ENCODE data around the gene SPECC1.
"Not testable (repeated sequence)": the region's sequence is repeated elsewhere in the genome, so short reads cannot be mapped to it uniquely, and the experiment has no call there.

SPECC1 gene

GRCh38 chr17:20068445-20068844 is 59.3 kb downstream of the SPECC1 start:
- DNase-seq (ENCODE audit: low read depth): no peak

- DNase-seq (ENCODE audit: low read depth): no peak
Measured at GRCh38 chr17:20071824-20072691, 62.9 kb downstream of the SPECC1 start.

- DNase-seq (ENCODE audit: low read depth): no peak
Measured at GRCh38 chr17:20072692-20072992, 63.5 kb downstream of the SPECC1 start.

- DNase-seq (ENCODE audit: low read depth): peak; percentile 20
Measured at GRCh38 chr17:20073055-20073979, 64.2 kb downstream of the SPECC1 start.

- no peak for DNase-seq (ENCODE audit: low read depth)
Measured at GRCh38 chr17:20074001-20074400, 64.8 kb downstream of the SPECC1 start.

GRCh38 chr17:20074489-20074888 is 65.3 kb downstream of the SPECC1 start:
- no peak for DNase-seq (ENCODE audit: low read depth)

GRCh38 chr17:20076137-20076536 is 67.0 kb downstream of the SPECC1 start:
- DNase-seq (ENCODE audit: low read depth): not testable (repeated sequence)

- DNase-seq (ENCODE audit: low read depth): no peak
Measured at GRCh38 chr17:20077978-20078685, 69.0 kb downstream of the SPECC1 start.

GRCh38 chr17:20080513-20080912 is 71.4 kb downstream of the SPECC1 start:
- DNase-seq (ENCODE audit: low read depth): no peak

- no peak for DNase-seq (ENCODE audit: low read depth)
Measured at GRCh38 chr17:20083156-20083859, 74.1 kb downstream of the SPECC1 start.

- no peak for DNase-seq (ENCODE audit: low read depth)
Measured at GRCh38 chr17:20084621-20085282, 75.6 kb downstream of the SPECC1 start.

GRCh38 chr17:20085283-20085845 is 76.2 kb downstream of the SPECC1 start:
- no peak for DNase-seq (ENCODE audit: low read depth)

GRCh38 chr17:20086416-20087076 is 77.4 kb downstream of the SPECC1 start:
- no peak for DNase-seq (ENCODE audit: low read depth)

GRCh38 chr17:20087538-20088250 is 78.5 kb downstream of the SPECC1 start:
- DNase-seq (ENCODE audit: low read depth): no peak

- DNase-seq (ENCODE audit: low read depth): no peak
Measured at GRCh38 chr17:20089756-20090547, 80.8 kb downstream of the SPECC1 start.

- DNase-seq (ENCODE audit: low read depth): no peak
Measured at GRCh38 chr17:20091174-20092029, 82.2 kb downstream of the SPECC1 start.

GRCh38 chr17:20092261-20092867 is 83.2 kb downstream of the SPECC1 start:
- no peak for DNase-seq (ENCODE audit: low read depth)
